OCI-LY7 (cell line): ENCODE measurements around the gene INTS7.

Experiments used
- CTCF ChIP-seq: fragments of 200-600 bp; sonication (generic); conservative IDR thresholded peaks from 2 replicates; pipeline ENCODE4 v1.5.1; 2014; ENCODE audit warnings: mild to moderate bottlenecking, antibody characterized with exemption, low read length, moderate library complexity, mixed read lengths
- EZH2phosphoT487 ChIP-seq: fragments of 200-600 bp; sonication (generic); IDR thresholded peaks from 2 replicates; pipeline ENCODE4 v1.6.1; 2018; ENCODE audit warnings: low read depth, borderline replicate concordance, mild to moderate bottlenecking, mixed run types, antibody characterized with exemption, low read length, moderate library complexity, mixed read lengths

GRCh38 chr1:211920602-211921226, 114.6 kb downstream of the INTS7 start:
- TF ChIP-seq CTCF: no peak
- no peak for TF ChIP-seq EZH2phosphoT487
